ENCODE results near the gene ARHGEF28. TPM values are rescaled to one million over a fixed set of nuclear protein-coding genes. Genes with fewer than 3 reads are reported as not detected.

The ARHGEF28 gene, protein sequence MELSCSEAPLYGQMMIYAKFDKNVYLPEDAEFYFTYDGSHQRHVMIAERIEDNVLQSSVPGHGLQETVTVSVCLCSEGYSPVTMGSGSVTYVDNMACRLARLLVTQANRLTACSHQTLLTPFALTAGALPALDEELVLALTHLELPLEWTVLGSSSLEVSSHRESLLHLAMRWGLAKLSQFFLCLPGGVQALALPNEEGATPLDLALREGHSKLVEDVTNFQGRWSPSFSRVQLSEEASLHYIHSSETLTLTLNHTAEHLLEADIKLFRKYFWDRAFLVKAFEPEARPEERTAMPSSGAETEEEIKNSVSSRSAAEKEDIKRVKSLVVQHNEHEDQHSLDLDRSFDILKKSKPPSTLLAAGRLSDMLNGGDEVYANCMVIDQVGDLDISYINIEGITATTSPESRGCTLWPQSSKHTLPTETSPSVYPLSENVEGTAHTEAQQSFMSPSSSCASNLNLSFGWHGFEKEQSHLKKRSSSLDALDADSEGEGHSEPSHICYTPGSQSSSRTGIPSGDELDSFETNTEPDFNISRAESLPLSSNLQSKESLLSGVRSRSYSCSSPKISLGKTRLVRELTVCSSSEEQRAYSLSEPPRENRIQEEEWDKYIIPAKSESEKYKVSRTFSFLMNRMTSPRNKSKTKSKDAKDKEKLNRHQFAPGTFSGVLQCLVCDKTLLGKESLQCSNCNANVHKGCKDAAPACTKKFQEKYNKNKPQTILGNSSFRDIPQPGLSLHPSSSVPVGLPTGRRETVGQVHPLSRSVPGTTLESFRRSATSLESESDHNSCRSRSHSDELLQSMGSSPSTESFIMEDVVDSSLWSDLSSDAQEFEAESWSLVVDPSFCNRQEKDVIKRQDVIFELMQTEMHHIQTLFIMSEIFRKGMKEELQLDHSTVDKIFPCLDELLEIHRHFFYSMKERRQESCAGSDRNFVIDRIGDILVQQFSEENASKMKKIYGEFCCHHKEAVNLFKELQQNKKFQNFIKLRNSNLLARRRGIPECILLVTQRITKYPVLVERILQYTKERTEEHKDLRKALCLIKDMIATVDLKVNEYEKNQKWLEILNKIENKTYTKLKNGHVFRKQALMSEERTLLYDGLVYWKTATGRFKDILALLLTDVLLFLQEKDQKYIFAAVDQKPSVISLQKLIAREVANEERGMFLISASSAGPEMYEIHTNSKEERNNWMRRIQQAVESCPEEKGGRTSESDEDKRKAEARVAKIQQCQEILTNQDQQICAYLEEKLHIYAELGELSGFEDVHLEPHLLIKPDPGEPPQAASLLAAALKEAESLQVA (N-terminal part only)
- polyA plus RNA-seq (ENCODE audit: insufficient read length in 3 of 3), result 10 to 100 TPM; 50.6 to 53.2 (median 51.1) TPM

DNA sequence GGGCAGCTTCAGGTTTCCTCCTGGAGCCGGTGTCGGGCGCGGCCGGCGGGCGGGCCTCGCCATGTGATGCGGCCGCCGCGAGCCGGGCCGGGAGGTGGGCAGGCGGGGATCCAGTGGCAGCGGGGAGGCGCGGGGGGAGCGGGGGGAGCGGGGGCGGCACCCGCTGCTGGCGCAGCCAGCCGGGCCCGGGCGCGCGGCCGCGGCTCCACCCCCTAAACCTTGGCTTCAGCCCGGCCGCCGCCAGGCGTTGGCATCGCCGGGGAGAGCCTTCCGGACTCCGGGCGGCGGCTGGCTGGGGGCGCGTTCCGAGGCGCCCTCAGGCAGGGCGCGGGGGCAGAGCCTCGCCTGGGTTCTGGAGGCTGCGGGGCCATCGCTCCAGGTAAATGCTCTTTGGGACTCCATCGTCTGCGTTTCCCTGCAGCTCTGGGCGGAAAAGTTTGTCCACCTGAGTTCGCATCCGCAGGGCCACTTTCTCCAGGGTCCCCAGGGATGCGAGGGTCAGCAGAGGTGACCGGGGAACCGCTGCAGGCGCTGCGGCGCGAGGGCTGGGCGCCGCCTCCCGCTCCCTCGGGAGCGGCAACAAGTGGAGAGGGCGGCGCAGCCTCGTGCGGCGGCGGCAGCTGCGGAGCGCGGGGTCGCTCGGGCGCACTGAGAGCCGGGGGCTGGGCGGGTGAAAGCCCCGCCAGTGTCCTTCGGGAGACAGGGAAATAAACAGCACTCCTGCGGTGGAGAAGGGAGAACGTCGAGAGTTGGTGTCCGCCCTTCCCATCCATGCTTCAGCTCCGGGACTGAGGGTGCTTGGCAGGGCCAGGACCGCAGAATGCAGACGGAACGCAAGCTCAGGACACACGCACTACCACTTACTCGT lies at the start of gene ARHGEF28:
Gene ARHGEF28, plus strand, starts transcription at position 253 of the 868 bp plus-strand sequence. CDS start 58,656 bp downstream, outside the sequence.
- peak in 1 of 3 donors; percentile 24 for DNase-seq (ENCODE audit: low read depth in 3 of 3, low spot score in 2 of 3)

- DNase-seq (ENCODE audit: low read depth in 3 of 3, low spot score in 2 of 3), result no peak
Observed at GRCh38 chr5:73582285-73583145, 43.5 kb upstream of the ARHGEF28 start.

- no peak for DNase-seq (ENCODE audit: low read depth in 3 of 3, low spot score in 2 of 3)
Observed at GRCh38 chr5:73587923-73588322, 38.1 kb upstream of the ARHGEF28 start.

DNA sequence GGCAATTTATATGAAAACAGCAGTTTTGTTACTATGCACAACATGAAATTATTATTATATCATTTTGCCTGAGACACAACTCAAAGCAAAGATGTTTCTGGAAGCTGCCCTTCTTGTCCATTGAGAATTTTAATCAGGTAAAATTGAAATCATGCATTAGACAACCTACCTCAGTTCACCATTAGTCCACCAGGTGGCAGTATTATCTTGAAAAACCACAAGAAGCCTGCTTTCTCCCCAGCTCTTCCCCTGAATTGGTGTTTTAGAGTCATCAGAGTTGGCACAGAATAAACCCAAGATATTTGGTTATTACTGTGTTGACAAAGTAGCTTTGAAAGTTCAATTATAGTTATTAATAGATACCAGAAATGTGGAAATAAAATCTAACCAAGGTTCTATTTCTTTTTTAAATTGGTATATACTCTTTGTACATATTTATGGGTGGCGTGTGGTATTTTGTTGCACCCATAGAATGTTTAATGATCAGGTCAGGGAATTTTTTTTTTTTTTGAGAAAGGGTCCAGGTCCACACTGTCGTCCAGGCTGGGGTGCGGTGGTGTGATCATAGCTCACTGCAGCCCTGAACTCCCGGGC lies 34.8 kb upstream of the ARHGEF28 start:
- peak; percentile 47 to 64 (median 55) for DNase-seq (ENCODE audit: low read depth in 3 of 3, low spot score in 2 of 3)

- DNase-seq (ENCODE audit: low read depth in 3 of 3, low spot score in 2 of 3), result no peak
Observed at GRCh38 chr5:73591698-73592501, 34.1 kb upstream of the ARHGEF28 start.

DNA sequence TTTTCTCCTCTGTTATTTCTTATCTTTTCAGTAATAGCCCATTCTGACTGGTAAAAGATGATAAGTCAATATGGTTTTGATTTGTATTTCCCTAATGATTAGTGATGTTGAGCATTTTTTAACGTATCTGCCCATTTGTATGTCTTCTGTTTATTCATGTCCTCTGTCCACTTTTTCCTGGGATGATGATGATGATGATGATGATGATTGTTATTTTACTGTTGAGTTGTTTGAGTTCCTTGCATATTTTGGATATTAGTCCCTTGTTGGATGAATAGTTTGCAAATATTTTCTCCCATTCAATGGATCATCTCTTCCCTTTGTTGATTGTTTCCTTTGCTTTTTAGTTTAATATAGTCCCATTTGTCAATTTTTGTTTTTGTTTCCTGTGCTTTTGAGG lies 33.4 kb upstream of the ARHGEF28 start:
- DNase-seq (ENCODE audit: low read depth in 3 of 3, low spot score in 2 of 3), result no peak

DNA sequence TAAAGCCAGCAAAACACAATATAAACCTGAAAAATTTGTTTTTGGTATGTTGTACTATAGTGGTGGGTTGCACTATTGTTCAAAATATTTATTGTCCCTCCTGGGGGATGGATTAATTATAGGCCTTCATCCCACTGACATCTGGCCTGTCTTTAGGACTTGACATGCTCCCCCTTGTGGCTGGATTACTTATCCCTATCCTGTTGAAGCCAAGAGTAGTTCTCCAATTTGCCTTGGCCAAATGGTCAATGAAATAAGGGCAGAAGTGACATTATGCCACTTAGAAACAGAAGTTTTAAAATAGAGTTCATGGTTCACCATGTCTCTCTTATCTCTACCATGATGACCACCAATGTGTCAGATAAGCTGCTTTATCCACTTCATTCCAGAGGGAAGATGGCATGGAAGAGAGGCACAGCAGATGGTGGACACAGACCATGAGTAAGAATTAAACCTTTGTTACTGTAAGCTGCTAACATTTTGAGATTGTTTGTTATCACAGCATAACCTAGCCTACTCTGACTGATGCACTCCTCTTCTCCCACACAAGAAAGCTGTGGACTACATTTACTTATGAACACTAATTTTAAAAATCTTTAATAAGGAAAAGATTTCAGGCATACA lies 29.2 kb upstream of the ARHGEF28 start:
- no peak for DNase-seq (ENCODE audit: low read depth in 3 of 3, low spot score in 2 of 3)

DNA sequence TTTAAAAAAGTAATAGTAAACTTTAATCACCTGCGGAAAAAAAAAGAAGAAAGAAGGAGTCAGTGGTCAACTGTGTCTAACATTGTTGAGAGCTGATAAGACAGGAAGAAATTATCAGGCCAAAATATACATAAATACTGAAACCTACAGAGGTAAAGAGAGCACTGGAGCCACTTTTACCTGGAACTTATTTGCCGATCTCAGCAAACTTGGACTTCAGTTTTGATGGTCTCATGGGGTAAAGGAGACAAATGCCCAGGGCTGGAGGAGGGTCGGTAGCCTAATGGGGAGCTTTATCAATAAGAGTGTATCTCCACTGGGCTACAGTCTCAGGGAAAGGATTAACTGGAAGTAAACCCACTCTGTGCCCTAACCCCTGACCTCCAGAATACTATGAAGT lies 26.6 kb upstream of the ARHGEF28 start:
- DNase-seq (ENCODE audit: low read depth in 3 of 3, low spot score in 2 of 3), result no peak

DNA sequence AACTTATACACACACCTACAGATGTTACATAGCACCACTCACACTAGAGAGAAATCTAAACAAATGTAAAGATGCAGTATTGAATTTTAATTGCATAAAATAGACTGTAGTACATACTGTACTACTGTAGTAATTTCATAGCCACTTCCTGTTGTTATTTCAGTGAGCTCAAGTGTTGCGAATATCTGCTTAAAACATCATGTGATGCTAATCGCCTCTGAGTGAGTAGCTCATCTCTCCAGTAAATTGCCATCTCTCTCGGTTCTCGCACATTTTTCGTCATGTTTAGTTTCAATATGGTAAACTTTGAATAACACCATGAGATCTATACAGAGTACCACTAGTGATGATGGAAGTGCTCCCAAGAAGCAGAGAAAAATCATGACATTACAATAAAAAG lies 22.0 kb upstream of the ARHGEF28 start:
- DNase-seq (ENCODE audit: low read depth in 3 of 3, low spot score in 2 of 3), result no peak

- DNase-seq (ENCODE audit: low read depth in 3 of 3, low spot score in 2 of 3), result no peak
Observed at GRCh38 chr5:73605223-73606087, 20.5 kb upstream of the ARHGEF28 start.

DNA sequence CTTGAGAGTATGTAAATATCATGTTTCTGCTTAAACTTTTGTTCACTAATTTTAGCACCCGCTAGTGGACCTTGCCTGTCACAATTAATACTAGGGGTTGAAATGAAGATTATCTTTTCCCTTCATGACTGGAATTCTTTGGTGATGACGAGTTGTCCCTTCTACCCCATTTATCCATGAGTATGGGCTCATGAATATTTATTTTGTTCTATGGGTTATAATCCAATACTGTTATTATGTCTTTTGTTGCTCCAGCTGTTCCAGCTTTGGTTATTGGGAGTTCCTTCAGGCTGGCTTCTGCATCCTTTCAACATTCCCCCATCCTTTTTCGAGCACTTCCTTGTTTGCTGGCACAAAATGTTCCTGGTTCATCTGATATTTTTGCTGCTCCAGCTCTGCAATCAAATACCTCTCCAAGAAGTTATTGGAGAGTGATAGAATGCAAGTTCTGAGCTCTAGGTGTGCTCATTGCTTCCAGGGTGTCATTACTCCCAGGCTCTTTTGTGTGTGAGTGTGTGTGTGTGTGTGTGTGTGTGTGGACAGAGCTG lies 19.7 kb upstream of the ARHGEF28 start:
- no peak for DNase-seq (ENCODE audit: low read depth in 3 of 3, low spot score in 2 of 3)

GRCh38 chr5:73607228-73607627 lies 18.8 kb upstream of the ARHGEF28 start:
- DNase-seq (ENCODE audit: low read depth in 3 of 3, low spot score in 2 of 3), result no peak

GRCh38 chr5:73612799-73613198 lies 13.2 kb upstream of the ARHGEF28 start:
- DNase-seq (ENCODE audit: low read depth in 3 of 3, low spot score in 2 of 3), result no peak

DNA sequence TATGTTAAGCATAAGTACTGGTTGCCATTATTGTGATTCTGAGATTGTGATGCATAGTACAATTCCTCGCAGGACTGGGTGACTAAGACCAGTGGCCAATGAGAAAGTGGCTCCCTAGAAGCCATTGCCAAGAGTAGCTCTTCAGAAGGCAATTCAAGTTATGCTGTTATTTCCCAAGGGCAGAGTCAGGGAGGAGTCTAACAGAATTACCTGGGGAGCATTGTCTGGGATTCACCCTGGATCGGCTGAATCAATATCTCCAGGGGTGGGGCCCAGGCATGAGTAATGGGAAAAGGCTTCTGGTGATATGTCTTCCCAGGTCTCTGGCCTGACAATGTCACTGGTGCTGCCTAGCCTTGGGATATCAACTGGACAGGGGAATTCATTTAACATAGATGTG lies 10.9 kb upstream of the ARHGEF28 start:
- no peak for DNase-seq (ENCODE audit: low read depth in 3 of 3, low spot score in 2 of 3)

DNA sequence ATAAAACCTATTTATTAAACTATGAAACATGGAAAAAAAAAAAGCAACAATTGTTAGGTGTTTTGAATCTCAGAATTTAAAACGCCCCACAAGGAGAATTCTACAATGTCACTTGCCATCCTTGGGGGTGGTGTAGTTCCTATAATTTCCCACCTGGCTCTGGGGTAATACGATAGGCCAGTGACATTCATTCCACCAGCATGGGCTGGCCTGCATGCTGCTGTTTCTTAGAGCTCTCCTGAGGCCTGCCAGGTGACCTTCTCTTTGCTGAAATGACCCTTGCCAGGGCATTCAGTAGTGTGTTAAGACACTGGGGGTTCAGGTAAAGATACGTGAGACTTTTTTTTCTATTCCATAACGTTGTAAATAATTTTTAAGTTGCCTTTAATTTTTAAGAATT lies 10.0 kb upstream of the ARHGEF28 start:
- no peak for DNase-seq (ENCODE audit: low read depth in 3 of 3, low spot score in 2 of 3)
